Lower lobe of right lung (tissue), 2 donors: ENCODE results near the gene FAM90A1. TPM values are rescaled to one million over a fixed set of nuclear protein-coding genes. Genes with fewer than 3 reads are reported as not detected.
A peak's percentile ranks its signal among the peaks of the same experiment; 100 is the strongest.
"Not testable (repeated sequence)": the region's sequence is repeated elsewhere in the genome, so short reads cannot be mapped to it uniquely, and the experiment has no call there.

ENCODE experiments used
- ATAC-seq, 2 donors: fragments of 200-7000 bp; cut with Tn5 transposase; one replicate each; pipeline ENCODE4 v1.9.1; 2020 to 2022; ENCODE audit warnings: mild to moderate bottlenecking in 2 of 2, moderate library complexity in 2 of 2
- DNase-seq: peaks from one replicate; pipeline ENCODE4 v3.0.0-alpha.2; 2020
- H3K27ac ChIP-seq: fragments of 200-600 bp; one replicate; pipeline ENCODE4 v1.8.0; 2022
- H3K27me3 ChIP-seq: fragments of 200-600 bp; one replicate; pipeline ENCODE4 v1.8.0; 2022; ENCODE audit warnings: low read depth
- H3K36me3 ChIP-seq: fragments of 200-600 bp; one replicate; pipeline ENCODE4 v1.8.0; 2022; ENCODE audit warnings: mild to moderate bottlenecking
- H3K4me1 ChIP-seq: fragments of 200-600 bp; one replicate; pipeline ENCODE4 v1.8.0; 2022
- H3K4me3 ChIP-seq: fragments of 200-600 bp; one replicate; pipeline ENCODE4 v1.8.0; 2022; ENCODE audit warnings: mild to moderate bottlenecking
- H3K9me3 ChIP-seq: fragments of 200-600 bp; one replicate; pipeline ENCODE4 v1.8.0; 2022
- CTCF ChIP-seq: fragments of 200-600 bp; IDR thresholded peaks from one replicate; pipeline ENCODE4 v1.8.0; 2022; ENCODE audit warnings: antibody characterized with exemption, mild to moderate bottlenecking
- intact Hi-C: fragments of 100-400 bp; cut with DNase I; formaldehyde crosslinking; loops from one replicate; pipeline ENCODE4 v1.11.0; 2022
- total RNA-seq: library from RNA; stranded (reverse); fragmentation: NEBNext Ultra II Directional; extraction: Animal tissue kit (Norgen Biotek cat#: 25700); gene quantifications from one replicate; pipeline ENCODE4 v1.2.1, GENCODE V29; 2021
- donor health status: DM: no; HTN: yes; CAD: no; lungs with severe emphysema.

FAM90A1 gene
- total RNA-seq, 1 donor from 2014 or later, result 0.47 TPM

- H3K9me3 ChIP-seq, H3K4me1 ChIP-seq, H3K27ac ChIP-seq, intact Hi-C loops, ATAC-seq, DNase-seq, H3K27me3 ChIP-seq, H3K36me3 ChIP-seq: not testable (repeated sequence)
- H3K4me3 ChIP-seq, result peak overlapping the region; percentile 40
Observed at GRCh38 chr12:8227732-8228077, 287 bp upstream of the FAM90A1 start.

- ATAC-seq (no peak), DNase-seq (no peak)
- Histone ChIP-seq H3K4me1 (no peaks in the 10 kb centered on the region), H3K27ac (no peak overlapping the region), H3K4me3 (no peak overlapping the region), H3K36me3 (no peaks in the 10 kb centered on the region), H3K27me3 (no peaks in the 10 kb centered on the region), H3K9me3 (no peaks in the 10 kb centered on the region)
- TF ChIP-seq CTCF, result no peak
- intact Hi-C loops, result no loop called here
Observed at GRCh38 chr12:8226355-8226754, 1.1 kb downstream of the FAM90A1 start.

GRCh38 chr12:8224782-8225181 lies 2.6 kb downstream of the FAM90A1 start:
- ATAC-seq, H3K36me3 ChIP-seq, intact Hi-C loops: not testable (repeated sequence)

GRCh38 chr12:8223646-8224045 lies 3.8 kb downstream of the FAM90A1 start:
- H3K27me3 ChIP-seq, H3K36me3 ChIP-seq, intact Hi-C loops, ATAC-seq, DNase-seq, H3K4me3 ChIP-seq, H3K27ac ChIP-seq, H3K4me1 ChIP-seq, H3K9me3 ChIP-seq: not testable (repeated sequence)

More at GRCh38 chr12:8224782-8225181, 2.6 kb downstream of the FAM90A1 start:
- H3K27ac ChIP-seq, H3K4me1 ChIP-seq, H3K4me3 ChIP-seq, H3K9me3 ChIP-seq, H3K27me3 ChIP-seq, DNase-seq: not testable (repeated sequence)

GRCh38 chr12:8222303-8222702 lies 5.1 kb downstream of the FAM90A1 start:
- H3K4me3 ChIP-seq, intact Hi-C loops, ATAC-seq: not testable (repeated sequence)

GRCh38 chr12:8221844-8222243 lies 5.6 kb downstream of the FAM90A1 start:
- DNase-seq, ATAC-seq, H3K4me3 ChIP-seq, H3K4me1 ChIP-seq, H3K27me3 ChIP-seq, H3K27ac ChIP-seq, intact Hi-C loops, H3K36me3 ChIP-seq, H3K9me3 ChIP-seq: not testable (repeated sequence)

More at GRCh38 chr12:8222303-8222702, 5.1 kb downstream of the FAM90A1 start:
- H3K27me3 ChIP-seq, H3K36me3 ChIP-seq, H3K9me3 ChIP-seq, DNase-seq, H3K27ac ChIP-seq, H3K4me1 ChIP-seq: not testable (repeated sequence)

GRCh38 chr12:8221375-8221774 lies 6.0 kb downstream of the FAM90A1 start:
- intact Hi-C loops, ATAC-seq, H3K4me1 ChIP-seq, H3K27me3 ChIP-seq, H3K36me3 ChIP-seq, H3K27ac ChIP-seq, H3K4me3 ChIP-seq, DNase-seq, H3K9me3 ChIP-seq: not testable (repeated sequence)

GRCh38 chr12:8218711-8219382 lies 8.6 kb downstream of the FAM90A1 start:
- intact Hi-C loops, ATAC-seq, H3K36me3 ChIP-seq, H3K27me3 ChIP-seq, DNase-seq, H3K4me3 ChIP-seq, H3K27ac ChIP-seq, H3K9me3 ChIP-seq, H3K4me1 ChIP-seq: not testable (repeated sequence)

- H3K9me3 ChIP-seq, DNase-seq, H3K4me3 ChIP-seq, ATAC-seq, intact Hi-C loops, H3K36me3 ChIP-seq, H3K4me1 ChIP-seq, H3K27ac ChIP-seq, H3K27me3 ChIP-seq: not testable (repeated sequence)
Observed at GRCh38 chr12:8197685-8198308, 29.6 kb downstream of the FAM90A1 start.

- ATAC-seq, intact Hi-C loops, H3K27me3 ChIP-seq, H3K9me3 ChIP-seq, H3K4me3 ChIP-seq, H3K36me3 ChIP-seq, H3K27ac ChIP-seq, H3K4me1 ChIP-seq, DNase-seq: not testable (repeated sequence)
Observed at GRCh38 chr12:8188088-8188487, 39.3 kb downstream of the FAM90A1 start.

GRCh38 chr12:8184206-8184605 lies 43.2 kb downstream of the FAM90A1 start:
- H3K9me3 ChIP-seq, ATAC-seq, intact Hi-C loops, H3K4me1 ChIP-seq, H3K36me3 ChIP-seq, DNase-seq, H3K27me3 ChIP-seq, H3K4me3 ChIP-seq, H3K27ac ChIP-seq: not testable (repeated sequence)

GRCh38 chr12:8183346-8183745 lies 44.1 kb downstream of the FAM90A1 start:
- DNase-seq, H3K9me3 ChIP-seq, H3K4me1 ChIP-seq, intact Hi-C loops, H3K4me3 ChIP-seq, H3K27me3 ChIP-seq, H3K36me3 ChIP-seq, H3K27ac ChIP-seq, ATAC-seq: not testable (repeated sequence)

GRCh38 chr12:8182923-8183322 lies 44.5 kb downstream of the FAM90A1 start:
- H3K27me3 ChIP-seq, H3K9me3 ChIP-seq, H3K4me1 ChIP-seq, intact Hi-C loops, H3K27ac ChIP-seq, H3K4me3 ChIP-seq, ATAC-seq, DNase-seq, H3K36me3 ChIP-seq: not testable (repeated sequence)
